Measurements from ENCODE around the gene CACNA1B.
"Not testable (repeated sequence)": the region's sequence is repeated elsewhere in the genome, so short reads cannot be mapped to it uniquely, and the experiment has no call there.

Gene CACNA1B

DNA sequence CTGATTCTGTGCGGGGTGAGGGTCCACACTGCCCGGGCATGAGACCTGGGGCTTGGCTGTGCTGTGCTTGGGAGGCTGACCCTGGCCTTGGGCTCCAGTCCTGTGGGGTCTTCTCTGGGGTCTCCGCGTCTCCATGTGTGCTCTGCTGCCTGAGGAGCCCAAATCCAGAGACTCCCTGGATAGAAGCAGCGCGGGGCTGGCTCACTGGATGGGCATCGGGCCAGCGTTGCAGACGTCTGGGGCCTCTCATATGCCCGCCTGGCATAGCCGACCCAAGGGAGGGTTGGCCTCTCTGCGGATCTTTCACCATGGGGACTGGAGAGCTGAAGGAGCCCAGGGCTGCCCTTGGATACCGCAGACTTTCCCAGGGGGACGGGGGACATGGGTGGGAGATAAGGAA is 12.4 kb downstream of the CACNA1B start:
- not testable (repeated sequence) for DNase-seq (ENCODE audit: low spot score)

DNA sequence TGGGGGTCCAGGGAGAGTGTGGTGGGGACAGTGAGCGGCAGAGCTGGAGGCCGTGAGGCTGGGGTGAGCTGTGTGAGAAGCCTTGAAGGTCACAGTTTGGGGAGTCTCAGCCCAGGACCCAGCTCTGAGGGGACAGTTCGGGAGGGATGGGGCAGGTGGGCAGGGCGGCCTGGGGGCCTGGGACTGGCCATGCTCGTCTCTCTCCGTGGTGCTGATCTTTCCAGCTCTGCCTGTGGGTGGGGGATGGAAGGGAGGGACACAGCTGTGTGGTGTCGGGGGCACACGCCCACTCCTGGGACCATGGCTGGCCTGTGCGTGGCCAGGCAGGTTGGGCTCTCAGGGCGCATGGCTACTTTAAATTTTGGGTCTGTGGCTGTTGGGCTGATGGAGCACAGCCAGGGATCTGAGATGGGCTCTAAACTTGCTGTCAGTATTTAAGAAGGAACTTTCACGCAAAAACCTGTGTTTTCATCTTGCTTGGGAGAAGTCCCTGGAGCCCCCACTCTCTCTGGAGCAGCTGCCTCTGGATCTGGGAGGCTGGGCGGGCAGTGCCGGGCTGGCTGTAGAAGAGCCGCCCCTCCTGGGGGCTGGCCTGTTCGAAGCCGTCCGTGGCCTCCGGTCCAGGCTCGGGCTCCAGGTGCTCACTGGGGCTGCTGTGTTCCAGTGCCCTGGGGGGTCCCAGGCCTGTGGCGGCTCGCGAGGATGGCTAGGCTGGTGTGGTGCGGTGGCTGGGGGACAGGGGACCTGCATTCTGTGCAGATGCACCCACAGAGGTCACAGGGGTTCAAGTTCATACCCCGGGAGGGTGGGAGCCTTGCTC is 13.4 kb downstream of the CACNA1B start:
- not testable (repeated sequence) for DNase-seq (ENCODE audit: low spot score)

DNA sequence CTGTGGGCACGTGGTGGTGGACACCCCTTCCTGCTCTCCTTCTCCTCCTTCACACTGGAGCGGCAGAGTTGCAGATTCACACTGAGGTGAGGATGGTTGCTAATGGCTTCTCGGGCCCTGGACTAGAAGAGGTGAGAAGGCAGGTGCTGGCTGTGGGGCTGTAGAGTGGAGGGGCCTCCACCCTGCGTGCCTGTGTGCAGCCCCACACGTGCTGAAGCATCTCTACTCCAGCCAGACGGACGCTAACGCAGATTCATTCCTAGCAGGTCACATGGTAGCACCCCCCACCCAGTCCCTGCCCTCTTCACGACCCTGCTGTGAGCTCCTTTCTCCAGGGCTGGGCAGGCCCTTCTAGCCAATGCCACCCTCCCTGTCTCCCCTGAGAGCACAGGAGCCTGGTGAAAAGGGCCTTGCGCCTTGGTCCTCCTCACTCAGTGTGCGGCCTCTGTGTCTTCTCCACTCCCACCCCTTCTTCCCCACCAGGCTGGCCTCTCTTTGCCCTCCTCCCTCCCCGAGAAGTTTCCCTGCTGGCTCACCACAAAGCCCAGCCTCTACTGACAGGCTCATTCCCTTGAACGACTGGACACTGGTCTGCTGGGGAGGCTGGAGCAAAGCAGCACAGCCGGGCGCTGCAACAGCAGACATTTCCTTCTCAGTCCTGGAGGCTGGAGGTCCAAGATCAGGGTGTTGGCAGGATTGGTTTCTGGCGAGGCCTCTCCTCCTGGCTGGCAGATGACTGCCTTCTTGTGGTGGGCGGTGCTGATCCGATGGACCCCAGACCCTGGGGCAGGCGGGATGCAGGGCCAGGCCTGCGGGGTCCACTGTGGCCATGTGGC is 14.2 kb downstream of the CACNA1B start:
- DNase-seq (ENCODE audit: low spot score), result no peak

DNA sequence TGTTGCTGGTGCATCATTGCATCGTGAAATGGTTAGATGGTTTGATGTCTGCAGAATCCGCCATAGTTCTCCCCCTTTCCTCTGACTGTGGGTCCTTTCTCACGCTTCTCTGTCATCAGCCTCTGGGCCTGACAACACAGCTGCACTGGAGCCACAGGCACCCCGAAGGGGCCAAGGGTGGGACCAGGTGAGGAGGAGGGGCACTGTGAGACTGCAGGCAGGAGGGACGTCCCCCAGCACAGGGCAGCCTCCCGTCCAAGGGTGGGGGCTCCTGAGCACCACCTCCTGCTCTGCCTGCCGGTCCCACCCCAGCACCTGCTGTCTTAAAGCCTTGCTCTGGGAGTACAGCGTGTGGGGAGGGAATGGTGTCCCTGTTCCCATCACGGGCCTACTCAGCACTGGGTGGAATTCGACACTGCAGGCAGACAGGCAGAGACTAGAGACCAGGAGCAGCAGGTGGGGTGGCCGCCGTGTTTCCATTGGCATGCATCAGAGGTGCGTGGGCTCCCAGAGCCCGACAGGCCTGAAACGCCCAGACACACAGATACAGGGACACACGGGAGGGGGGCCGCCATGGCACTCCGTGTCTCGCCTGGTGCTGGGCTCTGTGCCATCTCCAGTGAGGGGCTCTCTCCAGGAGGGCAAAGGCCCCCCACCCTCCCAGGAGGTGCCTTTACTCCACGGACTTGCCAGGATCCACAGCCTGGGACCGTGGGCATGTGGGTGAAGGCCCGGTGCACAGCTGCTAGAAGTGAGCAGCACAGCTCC is 15.0 kb downstream of the CACNA1B start:
- no peak for DNase-seq (ENCODE audit: low spot score)

DNA sequence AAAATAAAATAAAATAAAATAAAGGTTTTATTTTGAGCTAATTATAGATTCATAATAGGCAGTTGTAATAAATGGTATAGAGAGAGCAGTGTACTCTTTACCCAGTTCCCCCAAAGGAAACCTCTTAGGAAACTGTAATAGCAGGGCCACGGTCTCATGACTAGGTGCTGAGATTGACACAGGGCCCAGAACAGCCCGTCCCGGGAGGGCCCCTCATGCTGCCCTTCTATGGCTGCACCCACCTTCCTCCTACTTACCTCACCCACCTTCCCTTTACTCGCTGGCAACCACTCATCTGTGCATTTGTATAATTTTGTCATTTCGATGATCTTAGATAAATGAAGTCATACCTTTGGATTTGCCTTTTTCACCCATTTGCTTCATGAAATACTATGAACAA is 16.1 kb downstream of the CACNA1B start:
- DNase-seq (ENCODE audit: low spot score), result no peak

DNA sequence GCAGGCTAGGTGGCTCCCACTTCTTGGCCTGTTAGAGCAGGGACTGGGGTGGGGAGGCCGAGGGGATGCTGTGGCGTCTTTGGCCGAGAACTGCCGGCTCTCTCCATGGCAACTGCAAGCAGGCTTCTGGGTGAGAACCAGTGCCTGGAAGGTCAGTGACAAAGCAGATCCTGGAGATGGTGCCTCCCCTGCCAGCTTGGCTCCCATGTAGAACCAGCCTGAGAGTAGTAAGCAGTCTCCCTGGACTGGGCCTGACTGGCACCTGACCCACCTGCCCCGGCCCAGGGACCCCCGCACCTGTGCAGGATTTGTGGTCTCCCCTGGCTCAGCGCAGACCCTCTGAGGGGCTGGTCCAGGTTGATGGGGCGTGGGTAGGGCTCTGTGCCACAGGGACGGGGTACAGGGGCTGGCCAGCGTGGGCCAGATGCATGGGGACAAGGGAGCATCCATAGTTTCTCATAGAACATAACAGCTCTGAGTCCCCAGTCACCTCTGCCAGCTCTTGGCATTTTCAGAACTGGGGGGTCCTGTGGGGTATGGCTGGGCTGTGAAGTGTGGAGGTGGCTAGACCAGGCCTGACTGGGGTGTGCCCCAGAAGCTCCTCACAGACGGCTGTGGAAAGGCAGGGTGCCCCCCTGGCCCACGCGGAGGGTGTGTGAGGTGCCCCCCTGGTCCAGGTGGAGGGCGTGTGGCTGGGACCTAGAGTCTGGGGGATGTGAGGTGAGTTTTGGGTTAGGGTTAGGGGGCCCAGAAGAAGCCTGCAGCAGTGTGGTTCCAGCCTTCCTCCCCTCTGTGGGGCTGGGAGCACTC is 22.2 kb downstream of the CACNA1B start:
- DNase-seq (ENCODE audit: low spot score), result no peak

DNA sequence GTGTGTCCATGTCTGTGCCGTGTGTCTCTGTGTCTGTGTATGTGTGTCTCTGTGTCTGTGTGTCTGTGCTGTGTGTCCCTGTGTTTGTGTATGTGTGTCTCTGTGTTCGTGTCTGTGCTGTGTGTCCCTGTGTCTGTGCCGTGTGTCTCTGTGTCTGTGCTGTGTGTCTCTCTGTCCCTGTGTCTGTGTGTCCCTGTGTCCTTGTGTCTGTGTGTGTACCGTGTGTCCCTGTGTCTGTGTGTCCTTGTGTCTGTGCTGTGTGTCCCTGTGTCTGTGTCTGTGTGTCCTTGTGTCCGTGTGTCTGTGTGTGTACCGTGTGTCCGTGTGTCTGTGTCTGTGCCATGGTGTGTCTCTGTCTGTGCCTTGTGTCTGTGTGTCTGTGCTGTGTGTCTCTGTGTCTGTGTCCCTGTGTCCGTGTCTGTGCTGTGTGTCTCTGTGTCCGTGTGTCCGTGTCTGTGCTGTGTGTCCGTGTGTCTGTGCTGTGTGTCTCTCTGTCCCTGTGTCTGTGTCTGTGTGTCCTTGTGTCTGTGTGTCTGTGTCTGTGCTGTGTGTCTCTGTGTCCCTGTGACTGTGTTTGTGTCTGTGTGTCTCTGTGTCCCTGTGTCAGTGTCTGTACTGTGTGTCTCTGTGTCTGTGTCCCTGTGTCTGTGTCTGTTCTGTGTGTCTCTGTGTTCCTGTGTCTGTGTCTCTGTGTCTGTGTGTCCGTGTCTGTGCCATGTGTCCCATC is 23.2 kb downstream of the CACNA1B start:
- no peak for DNase-seq (ENCODE audit: low spot score)

DNA sequence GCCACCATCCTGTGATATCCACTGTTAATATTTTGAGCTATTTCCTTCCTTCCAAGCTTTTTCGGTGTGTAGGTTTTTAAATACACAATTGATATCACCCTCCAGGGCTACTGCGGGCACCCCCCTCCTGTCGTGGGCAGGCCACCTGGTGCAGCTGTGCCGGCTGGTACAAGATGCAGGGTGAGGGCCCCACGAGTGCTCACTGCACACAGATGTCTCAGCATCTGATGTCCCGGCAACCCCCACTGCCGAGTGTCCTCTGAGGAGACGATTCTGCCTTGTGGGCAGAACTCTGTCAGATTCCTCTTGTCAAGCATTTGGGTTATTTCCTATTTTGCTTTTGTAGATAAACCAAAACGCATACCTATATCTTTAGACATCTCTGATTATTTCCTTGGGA is 25.1 kb downstream of the CACNA1B start:
- no peak for DNase-seq (ENCODE audit: low spot score)

DNA sequence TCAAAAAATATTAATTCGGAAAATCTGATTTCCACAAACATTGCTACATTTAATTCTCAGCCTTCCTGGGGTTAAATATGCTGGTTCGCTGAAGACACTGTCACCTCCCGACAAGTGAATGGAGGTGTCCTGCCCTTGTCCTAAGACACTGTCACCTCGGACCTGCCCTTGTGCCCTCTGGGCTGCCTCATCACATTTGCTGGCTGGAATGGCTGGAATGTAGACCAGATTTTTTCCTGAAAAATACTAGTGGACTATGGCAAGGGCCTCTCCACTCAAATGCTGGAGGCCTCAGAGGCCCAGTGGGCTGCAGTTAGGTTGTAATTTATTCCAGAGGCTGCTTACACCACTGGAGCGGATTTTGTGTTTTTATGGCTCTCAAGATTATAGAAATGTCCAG is 28.2 kb downstream of the CACNA1B start:
- no peak for DNase-seq (ENCODE audit: low spot score)

DNA sequence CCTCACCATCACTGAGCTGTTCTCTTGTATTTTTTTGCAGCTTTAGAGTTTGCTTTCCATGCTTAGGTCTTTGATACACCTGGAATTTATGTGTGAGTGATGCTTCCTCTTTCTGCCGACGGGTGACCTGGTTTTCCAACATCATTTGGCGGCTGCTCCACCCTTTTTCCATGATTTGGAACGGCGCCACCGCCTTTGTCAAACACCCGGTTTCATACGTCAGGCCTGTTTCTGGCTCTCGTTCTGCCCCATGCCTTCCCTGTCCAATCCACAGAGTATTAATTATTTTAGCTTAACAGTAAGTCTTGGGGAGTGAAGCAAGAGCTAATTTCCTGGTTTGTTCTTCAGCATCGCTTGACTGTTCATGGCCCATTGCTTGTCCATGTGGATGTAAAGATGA is 30.2 kb downstream of the CACNA1B start:
- no peak for DNase-seq (ENCODE audit: low spot score)

DNA sequence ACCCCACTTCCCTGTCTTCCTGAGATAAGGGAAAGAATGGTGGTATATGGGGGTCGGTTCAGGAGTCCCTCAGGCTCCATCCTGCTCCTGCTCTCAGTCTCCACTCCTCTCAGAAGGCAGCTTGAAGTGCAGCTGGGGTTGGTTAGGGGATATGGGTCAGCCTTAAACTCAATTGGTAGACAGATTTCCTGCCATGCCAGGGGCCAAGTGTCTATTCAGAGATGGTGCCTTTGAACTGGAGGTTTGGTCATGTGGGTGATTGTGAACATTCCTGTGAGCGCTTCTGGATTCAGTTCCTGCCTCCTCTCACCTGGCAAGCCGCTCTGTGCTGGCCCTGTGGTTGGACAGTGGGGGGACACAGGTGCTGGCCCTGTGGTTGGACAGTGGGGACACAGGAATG is 35.1 kb downstream of the CACNA1B start:
- no peak for DNase-seq (ENCODE audit: low spot score)

DNA sequence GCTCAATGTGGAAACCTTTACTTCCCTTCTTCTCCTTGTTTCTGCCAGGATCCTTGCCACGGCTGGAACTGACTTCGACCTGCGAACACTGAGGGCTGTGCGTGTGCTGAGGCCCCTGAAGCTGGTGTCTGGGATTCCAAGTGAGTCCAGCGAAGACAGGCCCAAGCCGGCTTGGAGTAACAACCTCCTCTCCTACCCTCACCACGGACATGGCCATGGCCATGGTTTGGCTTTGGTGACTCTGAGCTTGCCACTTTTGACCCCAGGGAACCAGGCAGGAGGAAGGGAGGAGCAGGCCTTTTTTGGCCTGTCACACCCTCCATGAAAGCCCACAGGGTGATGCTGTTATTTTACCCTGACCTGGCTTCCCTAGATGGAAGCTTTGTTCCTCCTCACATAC is 35.5 kb downstream of the CACNA1B start:
- no peak for DNase-seq (ENCODE audit: low spot score)

DNA sequence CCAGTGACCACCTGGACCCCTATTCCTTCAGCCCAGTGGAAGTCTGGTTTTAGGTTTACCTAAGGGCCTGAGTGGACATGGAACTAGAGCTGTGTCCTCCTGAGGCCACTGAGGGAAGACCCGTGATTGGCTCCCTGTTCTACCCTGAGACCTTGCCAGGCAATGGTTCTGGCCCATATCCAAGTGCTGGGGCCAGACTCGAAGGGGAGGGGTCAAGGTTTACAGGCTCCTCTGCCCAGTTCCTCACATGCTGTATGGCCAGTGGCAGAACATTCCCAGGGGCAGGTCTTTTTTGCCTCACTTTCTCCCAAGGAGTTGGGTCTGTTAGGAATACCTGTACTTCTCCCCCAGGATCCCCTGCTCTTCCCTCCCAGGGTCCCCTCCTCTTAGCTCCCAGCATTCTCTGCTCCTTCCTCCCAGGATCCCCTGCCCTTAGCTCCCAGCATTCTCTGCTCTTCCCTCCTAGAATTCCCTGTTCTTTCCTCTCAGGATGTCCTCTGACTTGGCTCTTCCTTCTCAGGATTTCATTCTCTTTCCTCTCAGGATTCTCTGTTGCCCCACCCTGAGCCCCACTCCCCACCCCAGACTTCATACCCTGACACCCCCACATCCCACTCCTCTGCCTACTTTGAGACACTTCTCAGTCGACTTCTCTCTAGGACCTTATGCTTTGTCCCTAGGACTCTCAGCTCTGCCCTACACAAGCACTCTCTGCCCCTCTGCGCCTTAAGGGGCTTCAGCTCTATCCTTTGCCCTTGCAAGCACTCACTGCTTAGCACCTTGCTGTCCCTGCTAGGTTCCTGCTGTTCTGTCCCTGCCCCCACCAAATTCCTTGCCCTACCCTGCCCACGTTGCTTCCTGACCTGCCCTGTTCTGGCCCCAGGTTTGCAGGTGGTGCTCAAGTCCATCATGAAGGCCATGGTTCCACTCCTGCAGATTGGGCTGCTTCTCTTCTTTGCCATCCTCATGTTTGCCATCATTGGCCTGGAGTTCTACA is 36.5 kb downstream of the CACNA1B start:
- DNase-seq (ENCODE audit: low spot score), result no peak

DNA sequence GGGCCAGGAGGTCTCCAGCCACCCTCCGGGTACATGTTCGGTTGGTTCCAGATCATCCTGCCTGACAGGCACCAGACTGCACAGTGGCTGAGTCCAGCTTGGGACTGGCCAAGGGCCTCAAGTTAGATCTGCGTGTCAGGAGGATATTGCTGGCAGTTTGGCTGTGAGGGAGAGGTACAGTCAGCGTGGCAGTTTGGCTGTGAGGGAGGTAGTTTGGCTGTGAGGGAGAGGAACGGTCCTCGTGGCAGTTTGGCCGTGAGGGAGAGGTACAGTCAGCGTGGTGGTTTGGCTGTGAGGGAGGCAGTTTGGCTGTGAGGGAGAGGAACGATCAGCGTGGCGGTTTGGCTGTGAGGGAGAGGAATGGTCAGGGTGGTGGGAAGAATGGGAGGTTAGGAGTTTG is 39.0 kb downstream of the CACNA1B start:
- no peak for DNase-seq (ENCODE audit: low spot score)

DNA sequence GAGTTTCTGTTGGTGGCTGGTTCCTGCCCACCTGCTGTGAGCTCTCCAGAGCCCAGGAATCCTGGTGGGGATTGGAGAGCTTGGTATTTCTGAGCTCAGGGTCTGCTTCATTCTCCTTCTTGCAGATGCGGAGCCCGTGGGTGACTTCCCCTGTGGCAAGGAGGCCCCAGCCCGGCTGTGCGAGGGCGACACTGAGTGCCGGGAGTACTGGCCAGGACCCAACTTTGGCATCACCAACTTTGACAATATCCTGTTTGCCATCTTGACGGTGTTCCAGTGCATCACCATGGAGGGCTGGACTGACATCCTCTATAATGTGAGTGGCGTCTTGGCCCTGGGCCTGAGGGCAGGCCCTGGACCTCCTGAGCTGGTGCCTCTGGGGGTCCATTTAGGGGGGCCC is 39.5 kb downstream of the CACNA1B start:
- no peak for DNase-seq (ENCODE audit: low spot score)

DNA sequence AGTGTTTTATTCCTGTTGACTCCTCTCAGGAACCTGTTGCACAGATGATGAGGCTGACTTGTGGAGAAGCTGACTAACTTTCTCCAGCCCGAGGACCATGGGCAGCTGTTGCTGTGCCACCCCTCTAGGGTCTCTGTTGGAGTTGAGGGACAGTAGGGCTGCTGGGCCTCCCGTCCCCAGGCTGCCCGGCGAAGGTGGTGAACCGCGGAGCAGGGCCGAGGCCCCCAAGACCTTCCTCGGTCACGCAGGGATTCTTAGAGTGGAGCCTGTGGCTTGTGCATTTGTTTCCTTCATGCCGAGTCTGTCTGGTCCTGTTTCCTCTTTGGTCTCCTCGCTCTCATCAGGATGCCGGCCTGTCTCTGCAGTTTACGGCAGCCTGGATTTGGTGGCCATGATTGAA is 40.2 kb downstream of the CACNA1B start:
- DNase-seq (ENCODE audit: low spot score), result no peak

DNA sequence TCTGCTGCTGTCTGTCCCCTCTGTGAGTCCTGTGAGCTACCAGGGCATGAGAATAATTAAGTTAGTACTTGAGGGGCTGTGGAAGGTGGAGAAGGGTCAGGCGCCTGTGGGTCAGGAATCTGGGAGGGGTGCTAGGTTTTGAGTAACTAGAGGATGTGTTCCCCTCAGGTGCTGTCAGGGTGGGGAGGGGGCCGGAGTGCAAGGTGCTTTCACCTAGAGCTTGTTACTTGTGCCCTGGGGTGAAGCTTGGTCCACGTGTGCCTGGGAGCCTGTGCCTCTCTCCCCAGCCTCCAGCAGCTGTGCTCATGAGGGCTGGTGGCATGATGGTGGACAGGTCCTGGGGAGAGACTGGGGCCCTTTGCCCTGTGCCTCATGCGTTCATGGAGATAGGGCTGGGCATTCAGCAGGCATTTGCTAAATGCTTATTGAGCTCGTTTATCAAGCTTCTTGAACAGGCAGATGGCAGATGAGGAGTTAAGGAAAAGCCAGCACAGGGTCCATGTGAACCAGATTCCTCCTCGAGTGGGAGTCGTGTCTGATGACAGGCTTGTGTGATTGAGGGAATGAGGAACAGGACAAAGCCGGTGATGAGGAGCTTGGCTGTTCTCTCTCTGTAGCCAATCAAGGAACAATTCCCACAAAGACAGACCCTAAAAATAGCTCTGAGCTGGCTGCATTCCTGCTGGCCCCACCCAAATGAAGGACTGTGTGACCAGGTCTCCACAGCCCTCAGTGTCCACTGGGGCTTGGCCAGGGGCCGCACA is 40.9 kb downstream of the CACNA1B start:
- DNase-seq (ENCODE audit: low spot score), result no peak

DNA sequence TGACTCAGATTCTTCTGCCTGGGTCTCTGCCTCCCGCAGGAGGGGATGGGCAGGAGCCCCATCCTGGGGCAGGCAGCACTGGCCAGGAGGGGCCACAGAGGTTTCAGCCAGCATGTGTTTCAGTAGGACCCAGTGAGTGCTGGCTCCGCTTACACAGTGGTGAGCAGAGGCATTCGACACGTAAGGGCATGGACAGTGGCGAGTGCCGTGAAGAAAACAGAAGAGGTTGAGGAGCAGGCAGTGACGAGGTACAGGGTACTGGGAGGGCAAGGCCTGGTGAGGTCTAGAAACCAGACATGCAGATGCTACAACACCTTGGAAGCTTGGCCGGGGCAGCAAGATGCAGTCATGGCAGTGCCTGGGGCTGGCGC is 41.5 kb downstream of the CACNA1B start:
- DNase-seq (ENCODE audit: low spot score), result no peak

DNA sequence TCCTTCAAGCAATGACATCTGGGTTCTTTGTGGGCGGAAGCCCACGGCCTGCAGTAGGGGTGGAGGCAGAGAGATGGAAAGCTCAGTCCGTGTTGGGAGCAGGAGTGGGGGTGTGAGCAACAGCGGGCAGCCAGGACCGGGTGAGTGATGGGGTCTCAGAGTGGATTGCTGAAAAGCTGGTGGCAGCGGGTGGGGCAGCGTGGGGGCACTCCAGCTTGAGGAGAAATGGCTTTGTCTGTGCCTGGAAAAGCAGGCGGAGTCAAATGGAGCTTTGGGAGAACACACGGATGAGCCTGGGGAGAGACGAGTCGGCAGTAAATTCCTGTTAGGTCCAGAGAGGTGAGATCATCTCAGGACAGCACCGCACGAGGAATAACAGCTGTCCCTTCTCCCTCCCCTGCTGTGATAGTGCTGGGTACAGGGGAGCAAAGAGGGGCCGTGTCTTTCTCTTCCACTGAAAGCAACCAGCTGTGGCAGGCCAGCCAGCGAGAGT is 42.1 kb downstream of the CACNA1B start:
- no peak for DNase-seq (ENCODE audit: low spot score)

Measured in kidney capillary endothelial cell (primary cell).